HG03139 (cell line): ENCODE results near the gene SCN4A.
"Not testable (repeated sequence)": the region's sequence is repeated elsewhere in the genome, so short reads cannot be mapped to it uniquely, and the experiment has no call there.

Source experiments
- ATAC-seq: cut with Tn5 transposase; IDR thresholded peaks from one replicate; pipeline ENCODE4 v1.9.1; 2021; ENCODE audit not compliant: unreplicated experiment

The SCN4A gene

DNA sequence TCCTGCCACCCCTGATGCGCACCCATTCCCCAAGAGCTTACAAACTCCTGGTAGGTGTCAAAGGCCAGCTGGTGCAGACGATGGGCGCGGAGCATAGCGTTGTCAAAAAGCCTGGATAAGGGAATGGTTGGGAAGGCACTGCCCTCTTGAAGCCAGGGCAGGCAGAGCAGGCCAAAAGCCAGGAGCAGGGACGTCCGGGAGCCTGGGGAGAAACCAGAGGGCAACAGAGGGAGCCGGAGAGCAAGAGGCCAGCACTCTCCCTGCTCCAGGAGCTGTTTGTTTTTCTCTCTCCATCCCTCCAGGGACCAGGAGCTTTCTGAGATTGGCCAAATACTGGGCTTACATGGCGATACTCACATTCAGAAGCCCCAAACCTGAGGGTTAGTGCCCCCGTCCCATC lies 54.4 kb downstream of the SCN4A start:
- no peak for ATAC-seq

DNA sequence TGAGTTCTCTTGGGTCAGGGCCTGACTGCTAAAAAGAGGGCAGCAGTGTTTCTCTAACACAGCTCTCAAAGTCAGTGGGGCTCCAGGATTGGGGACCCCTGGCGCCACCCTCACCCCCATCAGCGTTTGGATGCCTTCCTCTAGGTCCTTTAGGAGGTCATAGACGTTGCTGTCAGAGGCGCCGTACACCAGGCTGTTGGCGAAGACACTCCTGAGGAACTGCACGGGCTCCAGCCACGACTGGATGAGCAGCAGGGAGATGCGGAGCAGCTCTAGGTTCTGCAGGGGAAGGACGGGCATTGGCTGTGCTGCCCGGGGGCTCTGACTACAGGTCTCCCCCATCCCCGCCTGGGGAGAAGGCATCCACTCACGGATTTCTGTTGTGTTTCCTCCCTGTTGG lies 55.1 kb downstream of the SCN4A start:
- ATAC-seq = no peak

DNA sequence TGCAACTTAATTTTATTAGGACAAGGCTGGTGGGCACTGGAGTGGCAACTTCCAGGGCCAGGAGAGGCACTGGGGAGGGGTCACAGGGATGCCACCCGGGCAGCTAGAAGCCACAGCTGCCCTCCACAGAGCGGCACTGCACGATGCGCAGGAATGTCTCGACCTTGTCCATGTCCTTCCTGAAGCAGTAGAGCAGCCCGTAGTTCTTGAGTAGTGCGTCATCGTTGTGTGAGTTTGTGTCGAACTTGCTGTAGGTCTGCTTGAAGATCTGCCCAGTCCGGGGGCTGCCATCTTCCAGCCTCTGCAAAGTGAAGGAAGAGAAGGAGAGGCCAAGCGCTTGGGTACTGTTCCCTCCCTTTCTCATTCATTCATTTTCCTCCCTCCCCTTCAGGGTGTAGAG lies 55.5 kb downstream of the SCN4A start:
- not testable (repeated sequence) for ATAC-seq

- ATAC-seq = no peak
Observed at GRCh38 chr17:63916566-63917185, 56.0 kb downstream of the SCN4A start.

- ATAC-seq = not testable (repeated sequence)
Observed at GRCh38 chr17:63915753-63916152, 57.0 kb downstream of the SCN4A start.

DNA sequence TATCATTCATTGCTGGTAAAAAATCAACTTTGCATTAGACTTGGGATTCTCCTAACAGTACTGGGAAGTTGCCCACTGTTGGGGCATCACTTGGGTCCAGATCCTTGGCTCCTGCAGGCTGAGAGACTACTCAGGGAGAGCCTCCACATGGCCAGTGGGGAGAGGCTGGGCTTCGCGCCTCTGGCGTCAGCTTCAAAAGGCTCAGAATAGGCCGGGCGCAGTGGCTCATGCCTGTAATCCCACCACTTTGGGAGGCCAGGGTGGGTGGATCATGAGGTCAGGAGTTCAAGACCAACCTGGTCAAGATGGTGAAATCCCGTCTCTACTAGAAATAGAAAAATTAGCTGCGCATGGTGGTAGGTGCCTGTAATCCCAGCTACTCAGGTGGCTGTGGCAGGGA lies 58.2 kb downstream of the SCN4A start:
- no peak for ATAC-seq

GRCh38 chr17:63911657-63912100 lies 61.0 kb downstream of the SCN4A start:
- ATAC-seq = no peak

GRCh38 chr17:63911041-63911635 lies 61.6 kb downstream of the SCN4A start, which contains the start of gene CSHL1:
Gene CSHL1, minus strand, starts transcription at chr17:63911258. Its CDS starts 62 bp downstream, at chr17:63911196.
- no peak for ATAC-seq

- no peak for ATAC-seq
Observed at GRCh38 chr17:63910096-63910495, 62.6 kb downstream of the SCN4A start.

DNA sequence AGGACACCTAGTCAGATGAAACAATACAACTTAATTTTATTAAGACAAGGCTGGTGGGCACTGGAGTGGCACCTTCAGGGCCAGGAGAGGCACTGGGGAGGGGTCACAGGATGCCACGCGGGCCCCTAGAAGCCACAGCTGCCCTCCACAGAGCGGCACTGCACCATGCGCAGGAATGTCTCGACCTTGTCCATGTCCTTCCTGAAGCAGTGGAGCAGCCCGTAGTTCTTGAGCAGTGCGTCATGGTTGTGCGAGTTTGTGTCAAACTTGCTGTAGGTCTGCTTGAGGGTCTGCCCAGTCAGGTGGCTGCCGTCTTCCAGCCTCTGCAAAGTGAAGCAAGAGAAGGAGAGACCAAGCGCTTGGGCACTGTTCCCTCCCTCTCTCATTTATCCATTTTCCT lies 63.1 kb downstream of the SCN4A start:
- not testable (repeated sequence) for ATAC-seq

GRCh38 chr17:63907161-63907778 lies 65.4 kb downstream of the SCN4A start:
- not testable (repeated sequence) for ATAC-seq

- not testable (repeated sequence) for ATAC-seq
Observed at GRCh38 chr17:63904796-63905195, 67.9 kb downstream of the SCN4A start.

GRCh38 chr17:63903787-63904201 lies 68.9 kb downstream of the SCN4A start:
- not testable (repeated sequence) for ATAC-seq

DNA sequence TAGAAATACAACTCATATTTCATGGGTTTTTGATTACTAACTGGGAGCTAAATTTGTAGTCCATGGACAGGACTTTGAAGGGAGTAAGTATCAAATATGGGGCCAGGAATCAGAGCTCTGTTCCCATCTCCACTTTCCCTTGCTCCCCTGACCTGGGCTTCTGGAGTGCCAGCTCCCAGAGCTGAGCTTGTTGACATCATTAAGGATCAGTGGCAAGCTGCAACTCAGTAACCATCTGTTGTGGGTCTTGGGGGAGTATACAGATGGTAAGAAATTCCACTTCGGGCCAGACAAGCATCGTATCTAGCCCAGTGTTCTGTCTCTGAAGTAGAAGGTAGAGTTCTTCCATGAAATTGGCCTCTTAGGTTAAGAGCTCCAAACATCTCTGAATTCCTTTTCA lies 70.7 kb downstream of the SCN4A start:
- not testable (repeated sequence) for ATAC-seq

DNA sequence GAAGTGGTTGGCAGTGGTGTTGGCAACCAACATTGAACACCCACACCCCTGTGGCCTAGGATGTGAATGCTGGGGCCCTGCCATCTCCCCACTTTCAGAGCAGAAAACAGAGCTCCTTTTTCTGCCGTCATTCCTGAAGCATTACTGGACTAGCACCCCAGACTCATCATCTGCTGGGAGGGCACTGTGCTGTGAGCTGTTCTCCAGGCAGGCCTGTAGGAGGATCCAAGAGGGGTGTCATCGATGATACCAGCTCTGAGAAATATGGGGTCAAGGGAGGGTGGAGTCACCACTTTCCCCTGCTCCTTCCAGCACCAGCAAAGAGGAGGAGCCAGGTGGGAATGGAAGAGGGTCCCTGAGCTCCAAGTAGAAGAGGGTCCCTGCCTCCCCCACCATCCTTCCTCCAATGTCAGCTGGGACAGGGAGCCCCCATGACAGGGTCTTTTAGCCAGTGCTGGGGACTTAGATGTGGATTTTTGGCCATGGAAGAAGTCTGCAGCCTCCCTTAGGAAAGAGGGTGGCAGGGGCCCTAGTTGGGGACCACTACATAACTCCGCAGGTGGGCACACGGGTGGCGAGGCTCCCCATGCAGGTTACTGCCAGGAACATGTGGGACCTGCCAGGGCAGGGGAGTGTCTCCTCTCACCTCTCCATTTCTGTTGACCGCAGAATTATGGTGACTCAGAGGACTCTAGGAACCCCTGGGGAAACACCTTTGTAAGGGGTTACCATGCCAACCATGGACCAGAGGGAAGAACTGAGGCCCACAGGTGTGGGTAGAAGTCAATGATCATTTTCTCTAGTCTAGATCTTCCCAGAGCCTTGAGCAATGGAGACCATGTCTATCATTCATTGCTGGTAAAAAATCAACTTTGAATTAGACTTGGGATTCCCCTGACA lies 73.6 kb downstream of the SCN4A start:
- ATAC-seq = not testable (repeated sequence)

- ATAC-seq = not testable (repeated sequence)
Observed at GRCh38 chr17:63896524-63897354, 76.0 kb downstream of the SCN4A start, which contains the start of gene CSH1. Gene CSH1, minus strand, starts transcription at chr17:63896574. Its CDS starts 63 bp downstream, at chr17:63896511.

GRCh38 chr17:63894821-63895220 lies 77.9 kb downstream of the SCN4A start:
- not testable (repeated sequence) for ATAC-seq

- not testable (repeated sequence) for ATAC-seq
Observed at GRCh38 chr17:63894021-63894420, 78.7 kb downstream of the SCN4A start.

- ATAC-seq = not testable (repeated sequence)
Observed at GRCh38 chr17:63892316-63893037, 80.2 kb downstream of the SCN4A start.
